Panc1 (cell line): ENCODE data around the gene ICE2. TPM values are rescaled to one million over a fixed set of nuclear protein-coding genes. Genes with fewer than 3 reads are reported as not detected.

ENCODE experiments used
- ATAC-seq: fragments of 200-7000 bp; cut with Tn5 transposase; 2 replicates; pipeline ENCODE4 v1.9.1; 2020; ENCODE audit warnings: mild to moderate bottlenecking, moderate library complexity
- BruUV-seq: library from RNA; stranded (reverse); fragments of 400-500 nt; replicated peaks from 2 replicates; lab custom pipeline; 2021; lab: Mats Ljungman, UMichigan
- CTCF ChIA-PET: fragments of 300-600 bp; sonication (Branson Sonifier 250); formaldehyde crosslinking; loops from one replicate; lab custom pipeline; 2022; ENCODE audit warnings: antibody characterized with exemption; lab: Charles Lee
- POLR2A ChIA-PET: fragments of 300-600 bp; sonication (Branson Sonifier 250); formaldehyde crosslinking; loops from one replicate; lab custom pipeline; 2022; ENCODE audit warnings: antibody characterized with exemption; lab: Charles Lee
- DNase-seq: peaks from one replicate; pipeline ENCODE4 v3.0.0-alpha.2; 2010; ENCODE audit warnings: low read depth, low spot score
- H3K27ac ChIP-seq: 2 replicates; pipeline ENCODE4 v1.5.1; 2011; ENCODE audit warnings: mild to moderate bottlenecking, low read length, inconsistent platforms
- H3K27me3 ChIP-seq: fragments of 200-500 bp; sonication (Bioruptor generic); 2 replicates; pipeline ENCODE4 v1.6.0; 2014; ENCODE audit warnings: low read length, inconsistent platforms; ENCODE audit not compliant: control insufficient read depth, insufficient read depth
- H3K36me3 ChIP-seq: fragments of 200-500 bp; sonication (Bioruptor generic); 2 replicates; pipeline ENCODE4 v1.5.1; 2014; ENCODE audit warnings: inconsistent platforms, mild to moderate bottlenecking, low read length, moderate library complexity; ENCODE audit not compliant: control insufficient read depth, insufficient read depth
- H3K4me1 ChIP-seq: 2 replicates; pipeline ENCODE4 v1.5.1; 2011; ENCODE audit warnings: inconsistent platforms, mild to moderate bottlenecking, low read length, moderate library complexity; ENCODE audit not compliant: control insufficient read depth, insufficient read depth
- H3K4me3 ChIP-seq, 2 experiments: 2 replicates each; pipeline ENCODE4 v1.5.1; 2011 to 2012; ENCODE audit warnings: low read depth in 2 of 2, low read length in 2 of 2, mild to moderate bottlenecking in 2 of 2, inconsistent platforms in 1 of 2, moderate library complexity in 1 of 2
- H3K9me3 ChIP-seq: fragments of 200-500 bp; sonication (Bioruptor generic); 2 replicates; pipeline ENCODE4 v1.5.1; 2014; ENCODE audit warnings: low read depth, mild to moderate bottlenecking, inconsistent platforms, low read length, moderate library complexity; ENCODE audit not compliant: control insufficient read depth, insufficient read depth
- POLR2AphosphoS5 ChIP-seq: IDR thresholded peaks from 2 replicates; pipeline ENCODE4 v1.6.1; 2012; ENCODE audit warnings: mild to moderate bottlenecking, low read depth, low read length, moderate library complexity
- SIN3A ChIP-seq: IDR thresholded peaks from 2 replicates; pipeline ENCODE4 v1.6.1; 2012; ENCODE audit warnings: low read depth, mild to moderate bottlenecking, low read length, moderate library complexity, borderline replicate concordance; ENCODE audit not compliant: insufficient read depth
- TCF7L2 ChIP-seq: IDR thresholded peaks from 2 replicates; pipeline ENCODE4 v1.6.1; 2011; ENCODE audit warnings: mild to moderate bottlenecking, low read depth, low read length, inconsistent platforms
- in situ Hi-C: cut with HindIII; loops from 2 replicates; pipeline ENCODE4 v1.10.0; 2016; ENCODE audit warnings: low sequenced_read_pairs, low pct_unique_long_range_greater_than_20kb
- intact Hi-C: fragments of 100-400 bp; cut with micrococcal nuclease; formaldehyde crosslinking; loops from one replicate; pipeline ENCODE4 v1.10.0; 2022; ENCODE audit not compliant: unreplicated experiment
- total RNA-seq: library from RNA; stranded (reverse); gene quantifications from one replicate; pipeline ENCODE4 v1.2.1, GENCODE V29; 2021; ENCODE audit not compliant: unreplicated experiment
- TF ChIP-seq, protein P1 (sequence below), 2 experiments: IDR thresholded peaks; 2 replicates each; pipeline ENCODE4 v1.6.1; 2011 to 2012; ENCODE audit warnings: low read depth in 2 of 2, control low read depth in 1 of 2, low read length in 1 of 2, mild to moderate bottlenecking in 1 of 2, moderate library complexity in 1 of 2; ENCODE audit not compliant: insufficient read depth in 1 of 2
- TF ChIP-seq, protein P2 (sequence below): fragments of 450-650 bp; IDR thresholded peaks from 2 replicates; pipeline ENCODE4 v1.5.1; 2017; ENCODE audit warnings: mild to moderate bottlenecking

The ICE2 gene
- total RNA-seq, 1 experiment from 2014 or later: 66.2 TPM

DNA sequence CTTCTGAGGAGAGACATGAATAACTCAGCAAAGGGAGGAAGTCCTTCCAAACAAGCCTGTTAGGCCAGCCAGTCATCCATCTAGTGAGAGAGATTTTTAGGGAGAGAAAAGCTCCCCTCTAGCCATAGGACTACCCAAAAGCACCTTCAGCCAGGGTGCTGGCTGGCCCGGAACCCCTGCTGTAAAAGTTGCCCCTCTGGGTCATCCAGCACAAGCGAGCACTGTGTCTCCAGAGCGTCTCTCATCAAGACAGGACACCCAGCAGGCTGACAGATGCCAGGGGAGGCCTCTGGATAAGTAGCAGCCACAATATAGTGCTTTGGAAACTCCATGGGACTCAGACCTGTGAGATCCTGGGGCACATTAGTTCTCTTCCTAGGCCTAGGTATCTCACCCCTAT is 105.6 kb downstream of the ICE2 start:
- Histone ChIP-seq H3K27me3 (no peaks in the 10 kb centered on the region), H3K27ac (peak overlapping the region; percentile 100), H3K4me3 (no peak overlapping the region), H3K4me1 (peaks cover 100% of the 10 kb centered on the region), H3K9me3 (no peaks in the 10 kb centered on the region), H3K36me3 (peaks cover 18% of the 10 kb centered on the region)
- POLR2A ChIA-PET: no interaction called here
- DNase-seq (no peak), ATAC-seq (no peak)
- TF ChIP-seq SIN3A (no peak), POLR2AphosphoS5 (no peak; the same call in 1 of the 2 replicates), TCF7L2 (no peak)
- TF ChIP-seq, protein P1, sequence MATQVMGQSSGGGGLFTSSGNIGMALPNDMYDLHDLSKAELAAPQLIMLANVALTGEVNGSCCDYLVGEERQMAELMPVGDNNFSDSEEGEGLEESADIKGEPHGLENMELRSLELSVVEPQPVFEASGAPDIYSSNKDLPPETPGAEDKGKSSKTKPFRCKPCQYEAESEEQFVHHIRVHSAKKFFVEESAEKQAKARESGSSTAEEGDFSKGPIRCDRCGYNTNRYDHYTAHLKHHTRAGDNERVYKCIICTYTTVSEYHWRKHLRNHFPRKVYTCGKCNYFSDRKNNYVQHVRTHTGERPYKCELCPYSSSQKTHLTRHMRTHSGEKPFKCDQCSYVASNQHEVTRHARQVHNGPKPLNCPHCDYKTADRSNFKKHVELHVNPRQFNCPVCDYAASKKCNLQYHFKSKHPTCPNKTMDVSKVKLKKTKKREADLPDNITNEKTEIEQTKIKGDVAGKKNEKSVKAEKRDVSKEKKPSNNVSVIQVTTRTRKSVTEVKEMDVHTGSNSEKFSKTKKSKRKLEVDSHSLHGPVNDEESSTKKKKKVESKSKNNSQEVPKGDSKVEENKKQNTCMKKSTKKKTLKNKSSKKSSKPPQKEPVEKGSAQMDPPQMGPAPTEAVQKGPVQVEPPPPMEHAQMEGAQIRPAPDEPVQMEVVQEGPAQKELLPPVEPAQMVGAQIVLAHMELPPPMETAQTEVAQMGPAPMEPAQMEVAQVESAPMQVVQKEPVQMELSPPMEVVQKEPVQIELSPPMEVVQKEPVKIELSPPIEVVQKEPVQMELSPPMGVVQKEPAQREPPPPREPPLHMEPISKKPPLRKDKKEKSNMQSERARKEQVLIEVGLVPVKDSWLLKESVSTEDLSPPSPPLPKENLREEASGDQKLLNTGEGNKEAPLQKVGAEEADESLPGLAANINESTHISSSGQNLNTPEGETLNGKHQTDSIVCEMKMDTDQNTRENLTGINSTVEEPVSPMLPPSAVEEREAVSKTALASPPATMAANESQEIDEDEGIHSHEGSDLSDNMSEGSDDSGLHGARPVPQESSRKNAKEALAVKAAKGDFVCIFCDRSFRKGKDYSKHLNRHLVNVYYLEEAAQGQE (IDR thresholded peaks at IDR 0.05; ENCODE audit: insufficient read depth in 1 of 2, low read depth in 2 of 2, low read length in 1 of 2): no peak
- TF ChIP-seq, protein P2, sequence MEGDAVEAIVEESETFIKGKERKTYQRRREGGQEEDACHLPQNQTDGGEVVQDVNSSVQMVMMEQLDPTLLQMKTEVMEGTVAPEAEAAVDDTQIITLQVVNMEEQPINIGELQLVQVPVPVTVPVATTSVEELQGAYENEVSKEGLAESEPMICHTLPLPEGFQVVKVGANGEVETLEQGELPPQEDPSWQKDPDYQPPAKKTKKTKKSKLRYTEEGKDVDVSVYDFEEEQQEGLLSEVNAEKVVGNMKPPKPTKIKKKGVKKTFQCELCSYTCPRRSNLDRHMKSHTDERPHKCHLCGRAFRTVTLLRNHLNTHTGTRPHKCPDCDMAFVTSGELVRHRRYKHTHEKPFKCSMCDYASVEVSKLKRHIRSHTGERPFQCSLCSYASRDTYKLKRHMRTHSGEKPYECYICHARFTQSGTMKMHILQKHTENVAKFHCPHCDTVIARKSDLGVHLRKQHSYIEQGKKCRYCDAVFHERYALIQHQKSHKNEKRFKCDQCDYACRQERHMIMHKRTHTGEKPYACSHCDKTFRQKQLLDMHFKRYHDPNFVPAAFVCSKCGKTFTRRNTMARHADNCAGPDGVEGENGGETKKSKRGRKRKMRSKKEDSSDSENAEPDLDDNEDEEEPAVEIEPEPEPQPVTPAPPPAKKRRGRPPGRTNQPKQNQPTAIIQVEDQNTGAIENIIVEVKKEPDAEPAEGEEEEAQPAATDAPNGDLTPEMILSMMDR: no peak
- no TSS peak for BruUV-seq
- intact Hi-C loops: no loop called here
- in situ Hi-C loops: no loop called here
- CTCF ChIA-PET: no interaction called here

DNA sequence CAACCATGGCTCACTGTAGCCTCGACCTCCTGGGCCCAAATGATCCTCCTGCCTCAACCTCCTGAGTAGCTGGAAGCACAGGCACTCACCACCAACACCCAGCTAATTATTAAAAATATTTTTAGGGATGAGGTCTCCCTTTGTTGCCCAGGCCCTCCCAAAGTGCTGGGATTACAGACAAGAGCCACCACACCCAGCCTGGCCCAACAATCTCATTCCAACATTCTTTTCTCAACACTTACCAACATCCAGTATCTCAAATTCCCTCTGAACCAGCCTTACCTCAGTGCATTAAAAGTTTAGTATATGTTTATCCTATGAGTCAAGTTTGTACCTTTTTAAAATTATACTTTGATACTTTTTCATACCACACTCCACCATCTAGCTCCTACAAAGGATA is 106.2 kb downstream of the ICE2 start:
- in situ Hi-C loops (no loop called here), intact Hi-C loops (no loop called here)
- DNase-seq (no peak), ATAC-seq (no peak)
- Histone ChIP-seq H3K27ac (peak overlapping the region; percentile 100), H3K36me3 (peaks cover 14% of the 10 kb centered on the region; the same call in 1 of the 2 replicates), H3K9me3 (no peaks in the 10 kb centered on the region), H3K4me1 (peaks cover 96% of the 10 kb centered on the region), H3K27me3 (no peaks in the 10 kb centered on the region), H3K4me3 (no peak overlapping the region)
- no peak for TF ChIP-seq TCF7L2
- TF ChIP-seq, protein P1 (IDR thresholded peaks at IDR 0.05; ENCODE audit: insufficient read depth in 1 of 2, low read depth in 2 of 2, low read length in 1 of 2): no peak
- TF ChIP-seq, protein P2: no peak
- no peak for TF ChIP-seq SIN3A
- no peak for TF ChIP-seq POLR2AphosphoS5
- ChIA-PET CTCF (interaction anchor here (0.5 kb wide), 1 partner anchor 175 kb away, joined by 3 read pairs; no protein-coding TSS in a partner anchor), POLR2A (interaction anchor here (0.6 to 0.9 kb wide), 4 partner anchors 8 to 27 kb away, joined by 3 to 5 read pairs (median 3); partner anchors contain the start of gene ANXA2)
- BruUV-seq: no TSS peak
